IPS-20b (cell line): ENCODE measurements around the gene NR2E1.

ENCODE experiments used
- H3K27ac ChIP-seq: one replicate; pipeline ENCODE4 v1.5.1; 2013; ENCODE audit warnings: low read length
- H3K27me3 ChIP-seq: 2 replicates; pipeline ENCODE4 v1.6.1; 2013; ENCODE audit warnings: mild to moderate bottlenecking, low read length, inconsistent platforms; ENCODE audit not compliant: insufficient read depth
- H3K36me3 ChIP-seq: 2 replicates; pipeline ENCODE4 v1.6.1; 2013; ENCODE audit warnings: low read depth, mild to moderate bottlenecking, inconsistent platforms, low read length, moderate library complexity; ENCODE audit not compliant: insufficient read depth
- H3K4me1 ChIP-seq: 2 replicates; pipeline ENCODE4 v1.6.1; 2013; ENCODE audit warnings: mild to moderate bottlenecking, control low read depth, inconsistent platforms, low read length, moderate library complexity; ENCODE audit not compliant: insufficient read depth
- H3K4me3 ChIP-seq: 2 replicates; pipeline ENCODE4 v1.5.1; 2013; ENCODE audit warnings: mild to moderate bottlenecking, low read length, inconsistent platforms
- H3K9ac ChIP-seq: 2 replicates; pipeline ENCODE4 v1.6.1; 2013; ENCODE audit warnings: low read depth, mild to moderate bottlenecking, inconsistent platforms, low read length, moderate library complexity
- H3K9me3 ChIP-seq: 2 replicates; pipeline ENCODE4 v1.6.1; 2013; ENCODE audit warnings: mild to moderate bottlenecking, low read depth, low read length, inconsistent platforms; ENCODE audit not compliant: insufficient read depth

The NR2E1 gene

GRCh38 chr6:108165714-108166663 is at the start of gene NR2E1:
Gene NR2E1 (plus strand): TSS chr6:108166022. CDS start chr6:108166766, 744 bp downstream.
- H3K27me3 ChIP-seq, result peaks cover 100% of the 10 kb centered on the region
- H3K4me1 ChIP-seq, result peaks cover 12% of the 10 kb centered on the region; the same call in 1 of the 2 replicates
- H3K9ac ChIP-seq, result no peak within 1 kb of the TSS
- H3K36me3 ChIP-seq, result no peaks in the 10 kb centered on the region
- no peak within 1 kb of the TSS for H3K27ac ChIP-seq
- peaks cover 6% of the 10 kb centered on the region; the same call in 1 of the 2 replicates for H3K9me3 ChIP-seq
- H3K4me3 ChIP-seq, result peak within 1 kb of the TSS; percentile 57; the same call in 1 of the 2 replicates

- peaks cover 13% of the 10 kb centered on the region; the same call in 1 of the 2 replicates for H3K4me1 ChIP-seq
- H3K4me3 ChIP-seq, result peak overlapping the region; percentile 60
- peaks cover 4% of the 10 kb centered on the region; the same call in 1 of the 2 replicates for H3K9me3 ChIP-seq
- no peak overlapping the region for H3K9ac ChIP-seq
- H3K36me3 ChIP-seq, result no peaks in the 10 kb centered on the region
- H3K27me3 ChIP-seq, result peaks cover 100% of the 10 kb centered on the region
- no peak overlapping the region for H3K27ac ChIP-seq
Observed at GRCh38 chr6:108116546-108117426, 49.0 kb upstream of the NR2E1 start.

DNA sequence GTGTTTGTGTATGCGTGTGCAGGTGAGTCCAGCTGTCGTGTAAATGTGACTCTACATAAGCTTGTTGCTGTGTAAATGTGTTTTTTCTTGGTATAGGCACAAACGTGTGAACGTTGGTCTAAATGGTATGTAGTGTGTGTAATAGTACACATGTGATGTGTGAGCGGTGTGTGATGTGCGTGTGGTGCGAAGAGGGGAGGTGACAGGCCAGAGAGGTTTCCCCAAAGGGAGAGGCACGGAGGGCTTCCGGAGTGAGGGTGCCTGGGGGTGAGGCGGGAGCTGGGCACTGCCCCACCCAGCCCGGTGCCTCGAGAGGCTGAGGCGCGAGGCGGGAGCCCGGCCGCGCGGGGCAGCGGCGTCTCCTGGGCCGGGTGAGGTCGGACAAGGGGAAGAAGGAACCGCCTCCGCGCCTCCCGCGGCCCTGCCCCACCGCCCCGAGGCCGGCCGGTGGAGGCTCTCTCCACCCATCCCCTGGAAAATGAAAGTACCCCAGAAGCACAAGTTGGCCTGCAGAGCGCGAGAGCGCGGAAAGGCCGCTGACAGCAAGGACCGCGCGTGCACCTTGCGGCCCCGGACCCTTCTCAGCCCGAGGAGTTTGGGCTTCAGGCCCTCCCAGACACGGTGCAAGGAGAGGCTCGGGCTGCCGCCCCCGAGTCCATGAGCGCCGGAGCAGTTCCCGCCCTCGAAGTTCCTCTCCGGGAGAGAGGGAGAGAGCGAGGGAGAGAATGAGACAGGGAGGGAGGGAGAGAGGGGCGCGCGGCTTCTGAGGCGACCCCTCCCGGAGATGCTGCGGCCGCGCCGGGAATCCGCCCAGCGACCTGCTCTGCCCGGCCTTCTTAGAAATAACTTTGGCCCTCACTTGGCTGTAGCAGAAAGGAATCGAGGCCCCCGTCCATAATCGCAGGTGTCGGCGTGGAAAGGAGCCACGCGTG is 48.1 kb upstream of the NR2E1 start:
- Histone ChIP-seq H3K27me3 (peaks cover 100% of the 10 kb centered on the region), H3K36me3 (no peaks in the 10 kb centered on the region), H3K9me3 (peaks cover 4% of the 10 kb centered on the region; the same call in 1 of the 2 replicates), H3K27ac (no peak overlapping the region), H3K9ac (no peak overlapping the region), H3K4me1 (peaks cover 13% of the 10 kb centered on the region; the same call in 1 of the 2 replicates), H3K4me3 (peak overlapping the region; percentile 60)

GRCh38 chr6:108118359-108118724 is 47.5 kb upstream of the NR2E1 start:
- H3K27me3 ChIP-seq, result peaks cover 100% of the 10 kb centered on the region
- H3K36me3 ChIP-seq, result no peaks in the 10 kb centered on the region
- H3K9me3 ChIP-seq, result peaks cover 4% of the 10 kb centered on the region; the same call in 1 of the 2 replicates
- no peak overlapping the region for H3K9ac ChIP-seq
- H3K4me1 ChIP-seq, result peaks cover 13% of the 10 kb centered on the region; the same call in 1 of the 2 replicates
- no peak overlapping the region for H3K27ac ChIP-seq
- H3K4me3 ChIP-seq, result peak overlapping the region; percentile 60; the same call in 1 of the 2 replicates

GRCh38 chr6:108118810-108119768 is 46.7 kb upstream of the NR2E1 start:
- peak overlapping the region; percentile 50; the same call in 1 of the 2 replicates for H3K4me3 ChIP-seq
- H3K36me3 ChIP-seq, result no peaks in the 10 kb centered on the region
- no peak overlapping the region for H3K9ac ChIP-seq
- H3K9me3 ChIP-seq, result peaks cover 4% of the 10 kb centered on the region; the same call in 1 of the 2 replicates
- H3K4me1 ChIP-seq, result peaks cover 12% of the 10 kb centered on the region; the same call in 1 of the 2 replicates
- no peak overlapping the region for H3K27ac ChIP-seq
- peaks cover 100% of the 10 kb centered on the region for H3K27me3 ChIP-seq

GRCh38 chr6:108119769-108120141 is 46.1 kb upstream of the NR2E1 start:
- peaks cover 100% of the 10 kb centered on the region for H3K27me3 ChIP-seq
- peaks cover 4% of the 10 kb centered on the region; the same call in 1 of the 2 replicates for H3K9me3 ChIP-seq
- no peaks in the 10 kb centered on the region for H3K36me3 ChIP-seq
- H3K4me1 ChIP-seq, result peaks cover 15% of the 10 kb centered on the region; the same call in 1 of the 2 replicates
- no peak overlapping the region for H3K9ac ChIP-seq
- H3K4me3 ChIP-seq, result peak overlapping the region; percentile 50; the same call in 1 of the 2 replicates
- no peak overlapping the region for H3K27ac ChIP-seq

DNA sequence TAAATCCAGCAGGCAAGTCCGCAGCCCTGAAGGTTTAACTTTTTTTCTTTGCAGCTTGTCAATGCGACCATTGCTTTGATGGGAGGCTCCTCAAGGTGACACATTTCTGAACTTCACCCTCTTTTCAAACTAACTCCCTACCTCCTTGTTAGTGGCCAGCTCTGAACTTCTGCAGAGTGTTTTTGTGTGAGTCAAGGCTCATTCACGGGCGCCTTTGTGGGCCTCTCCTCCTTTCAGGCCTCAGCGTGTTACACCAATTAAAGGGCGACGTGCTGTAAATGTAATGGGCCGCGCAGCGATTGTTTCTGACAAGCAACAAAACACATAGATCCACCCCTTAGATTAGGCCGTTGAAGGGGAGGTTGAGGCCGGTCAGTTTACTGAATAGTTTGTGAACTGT is 45.5 kb upstream of the NR2E1 start:
- Histone ChIP-seq H3K9ac (no peak overlapping the region), H3K9me3 (peaks cover 4% of the 10 kb centered on the region; the same call in 1 of the 2 replicates), H3K36me3 (no peaks in the 10 kb centered on the region), H3K4me1 (peaks cover 14% of the 10 kb centered on the region; the same call in 1 of the 2 replicates), H3K4me3 (no peak overlapping the region), H3K27ac (no peak overlapping the region), H3K27me3 (peaks cover 100% of the 10 kb centered on the region)

- peaks cover 4% of the 10 kb centered on the region; the same call in 1 of the 2 replicates for H3K9me3 ChIP-seq
- H3K4me1 ChIP-seq, result peaks cover 11% of the 10 kb centered on the region; the same call in 1 of the 2 replicates
- no peak overlapping the region for H3K4me3 ChIP-seq
- H3K27ac ChIP-seq, result no peak overlapping the region
- no peaks in the 10 kb centered on the region for H3K36me3 ChIP-seq
- H3K9ac ChIP-seq, result no peak overlapping the region
- H3K27me3 ChIP-seq, result peaks cover 100% of the 10 kb centered on the region
Observed at GRCh38 chr6:108121612-108122011, 44.2 kb upstream of the NR2E1 start.

DNA sequence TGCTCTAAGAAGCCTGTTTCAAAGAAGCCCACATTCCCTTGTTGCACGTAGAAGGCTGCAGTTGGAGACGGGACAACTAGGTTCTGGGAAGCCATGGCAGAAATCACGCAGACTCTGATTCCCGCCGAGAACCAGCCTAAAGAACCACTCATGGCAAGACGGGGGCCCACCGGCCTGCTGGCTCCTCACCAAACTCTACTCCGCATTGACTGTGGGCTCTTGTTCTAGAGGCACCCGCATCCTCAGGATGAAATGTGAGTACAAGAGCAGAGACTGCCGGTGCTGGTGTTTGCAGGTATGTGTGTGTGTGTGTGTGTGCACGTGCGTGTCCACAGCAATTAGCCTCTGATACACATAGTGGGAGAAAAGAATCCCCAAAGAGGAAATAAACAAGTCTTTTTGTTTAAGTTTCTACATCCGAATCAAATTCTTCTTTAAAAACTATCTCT is 42.3 kb upstream of the NR2E1 start:
- Histone ChIP-seq H3K4me3 (no peak overlapping the region), H3K4me1 (peaks cover 11% of the 10 kb centered on the region; the same call in 1 of the 2 replicates), H3K9ac (no peak overlapping the region), H3K36me3 (no peaks in the 10 kb centered on the region), H3K27ac (no peak overlapping the region), H3K9me3 (no peaks in the 10 kb centered on the region), H3K27me3 (peaks cover 100% of the 10 kb centered on the region)

GRCh38 chr6:108123946-108124345 is 41.9 kb upstream of the NR2E1 start:
- Histone ChIP-seq H3K9me3 (no peaks in the 10 kb centered on the region), H3K4me1 (peaks cover 9% of the 10 kb centered on the region; the same call in 1 of the 2 replicates), H3K9ac (no peak overlapping the region), H3K36me3 (no peaks in the 10 kb centered on the region), H3K27ac (no peak overlapping the region), H3K27me3 (peaks cover 100% of the 10 kb centered on the region), H3K4me3 (no peak overlapping the region)
